ENCODE measurements around the gene COL19A1.
"Not testable (repeated sequence)": the region's sequence is repeated elsewhere in the genome, so short reads cannot be mapped to it uniquely, and the experiment has no call there.

The COL19A1 gene

GRCh38 chr6:69880601-69881000 is 14.2 kb downstream of the COL19A1 start:
- Histone ChIP-seq H4K20me1 (no peaks in the 10 kb centered on the region), H3K4me3 (no peak overlapping the region), H3K4me1 (peaks cover 6% of the 10 kb centered on the region; the same call in 1 of the 2 replicates), H3K27me3 (no peaks in the 10 kb centered on the region), H3K36me3 (no peaks in the 10 kb centered on the region), H3K4me2 (no peak overlapping the region), H3K9ac (no peak overlapping the region), H3K9me3 (no peaks in the 10 kb centered on the region), H3K27ac (no peak overlapping the region)
- TF ChIP-seq Cebpa-rat (IDR thresholded peaks at IDR 0.05): no peak

DNA sequence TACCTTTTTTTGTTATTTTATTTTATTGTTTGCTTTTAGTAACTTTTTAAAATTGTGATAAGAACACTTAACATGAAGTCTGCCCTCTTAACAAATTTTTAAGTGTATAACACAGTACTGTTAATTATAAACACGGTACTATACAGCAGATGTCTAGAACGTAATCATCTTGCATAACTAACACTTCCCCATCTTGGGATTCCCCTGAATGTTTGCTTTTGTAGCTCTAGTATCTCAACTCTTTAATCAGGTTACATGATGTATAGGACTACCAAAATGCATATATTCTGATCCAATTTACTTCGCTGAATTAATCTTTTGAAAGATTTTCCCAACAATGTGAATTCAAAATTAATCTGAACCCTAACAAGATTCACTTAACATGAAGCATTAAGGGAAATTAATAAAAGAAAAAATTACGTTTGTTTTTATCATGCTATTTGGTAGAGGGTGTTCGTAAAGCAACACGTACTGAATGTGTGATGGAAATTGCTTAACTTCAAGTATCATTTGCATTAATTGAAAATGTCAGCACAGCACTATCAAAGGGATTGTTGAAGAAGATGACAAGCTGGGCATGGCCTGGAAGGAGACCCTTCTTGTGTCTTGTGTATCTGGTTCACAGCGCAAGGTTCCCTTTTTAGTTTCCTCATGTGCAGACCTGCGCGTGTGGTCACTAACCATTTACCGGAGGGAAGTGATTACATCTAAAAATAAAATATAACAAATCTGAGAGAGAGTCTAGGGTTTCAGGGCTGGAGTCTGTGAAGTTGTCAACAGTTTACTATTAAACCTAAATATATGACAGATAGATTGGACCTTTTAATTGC is 15.2 kb downstream of the COL19A1 start:
- Histone ChIP-seq H3K4me1 (peaks cover 6% of the 10 kb centered on the region; the same call in 1 of the 2 replicates), H3K9me3 (no peaks in the 10 kb centered on the region), H4K20me1 (no peaks in the 10 kb centered on the region), H3K27ac (no peak overlapping the region), H3K9ac (no peak overlapping the region), H3K27me3 (no peaks in the 10 kb centered on the region), H3K4me3 (no peak overlapping the region), H3K4me2 (no peak overlapping the region; the same call in 1 of the 2 replicates), H3K36me3 (no peaks in the 10 kb centered on the region)
- no peak for TF ChIP-seq Cebpa-rat (IDR thresholded peaks at IDR 0.05)

DNA sequence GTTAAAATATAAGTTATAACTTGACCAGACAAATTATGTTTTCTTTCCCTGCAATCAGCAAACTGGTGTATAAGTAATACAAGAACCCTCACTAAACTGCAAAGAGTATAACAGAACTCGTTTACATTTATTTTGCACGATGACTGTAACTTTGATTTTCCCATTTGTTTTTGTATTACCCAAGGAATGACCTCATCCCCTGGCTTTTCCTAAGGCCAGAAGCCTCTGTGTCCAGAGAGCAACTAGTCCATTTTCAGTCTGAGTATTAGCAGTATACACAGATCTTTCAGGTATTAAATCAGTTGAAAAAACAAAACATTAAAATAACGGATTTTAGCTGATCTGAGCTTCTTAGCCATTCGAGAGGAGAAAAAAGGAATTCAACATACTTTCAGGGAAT is 17.2 kb downstream of the COL19A1 start:
- no peak overlapping the region for H3K4me3 ChIP-seq
- H3K9ac ChIP-seq: no peak overlapping the region

DNA sequence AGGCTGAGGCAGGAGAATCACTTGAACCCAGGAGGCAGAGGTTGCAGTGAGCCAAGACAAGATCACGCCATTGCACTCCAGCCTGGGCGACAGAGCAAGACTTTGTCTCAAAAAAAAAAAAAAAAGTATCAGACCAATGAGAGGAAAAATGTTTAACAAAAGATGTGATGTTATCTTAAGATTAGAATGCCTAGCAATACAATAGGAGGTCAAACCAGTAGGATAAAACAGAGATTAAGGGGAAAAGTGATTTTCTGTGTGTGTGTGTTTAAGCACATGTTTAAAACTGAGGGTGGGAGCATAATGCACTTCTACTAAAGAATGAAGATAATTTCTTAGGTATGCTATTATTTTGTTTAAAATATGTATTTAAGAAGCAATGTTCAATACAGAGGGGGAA is 17.9 kb downstream of the COL19A1 start:
- no peaks in the 10 kb centered on the region for H4K20me1 ChIP-seq
- no peak overlapping the region for H3K4me3 ChIP-seq
- no peak overlapping the region for H3K27ac ChIP-seq
- no peak overlapping the region for H3K9ac ChIP-seq
- no peaks in the 10 kb centered on the region for H3K27me3 ChIP-seq
- H3K4me2 ChIP-seq: no peak overlapping the region
- TF ChIP-seq Cebpa-rat (IDR thresholded peaks at IDR 0.05): no peak
- H3K4me1 ChIP-seq: peaks cover 6% of the 10 kb centered on the region; the same call in 1 of the 2 replicates
- H3K36me3 ChIP-seq: no peaks in the 10 kb centered on the region
- H3K9me3 ChIP-seq: no peaks in the 10 kb centered on the region

More for the DNA sequence above, 17.2 kb downstream of the COL19A1 start:
- Histone ChIP-seq H3K9me3 (no peaks in the 10 kb centered on the region), H3K4me2 (no peak overlapping the region), H3K4me1 (peaks cover 6% of the 10 kb centered on the region; the same call in 1 of the 2 replicates), H3K27ac (no peak overlapping the region), H3K36me3 (no peaks in the 10 kb centered on the region), H4K20me1 (no peaks in the 10 kb centered on the region), H3K27me3 (no peaks in the 10 kb centered on the region)
- no peak for TF ChIP-seq Cebpa-rat (IDR thresholded peaks at IDR 0.05)

DNA sequence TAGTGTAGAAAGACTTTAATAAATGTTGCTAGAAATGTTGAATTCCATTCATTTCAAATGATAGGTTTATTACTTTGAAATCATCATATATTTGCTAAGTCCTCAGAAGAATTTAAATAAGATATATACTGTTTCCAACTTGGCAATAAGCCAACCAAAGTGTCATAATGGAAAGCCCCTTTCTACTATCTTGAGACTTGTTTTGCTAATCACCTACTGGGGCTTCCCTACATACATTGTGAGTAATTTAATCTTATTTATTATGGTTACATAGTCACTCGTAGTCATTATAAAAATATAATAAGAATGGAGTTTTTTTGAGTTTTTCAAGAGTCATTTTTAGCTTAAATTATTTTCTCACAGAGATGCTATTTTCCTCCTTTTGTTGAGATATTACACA is 20.7 kb downstream of the COL19A1 start:
- Histone ChIP-seq H3K4me2 (no peak overlapping the region), H4K20me1 (no peaks in the 10 kb centered on the region), H3K36me3 (no peaks in the 10 kb centered on the region), H3K27ac (no peak overlapping the region), H3K4me3 (no peak overlapping the region), H3K9me3 (peaks cover 7% of the 10 kb centered on the region; the same call in 1 of the 2 replicates), H3K4me1 (0 out of 2 replicates have a peak, but pooled peaks cover under 1% of the 10 kb centered on the region), H3K27me3 (no peaks in the 10 kb centered on the region), H3K9ac (no peak overlapping the region)
- no peak for TF ChIP-seq Cebpa-rat (IDR thresholded peaks at IDR 0.05)

- Histone ChIP-seq H3K27me3 (no peaks in the 10 kb centered on the region), H3K4me2 (no peak overlapping the region), H3K9ac (no peak overlapping the region), H3K9me3 (peaks cover 7% of the 10 kb centered on the region; the same call in 1 of the 2 replicates), H3K36me3 (no peaks in the 10 kb centered on the region), H3K4me3 (no peak overlapping the region), H3K27ac (no peak overlapping the region), H3K4me1 (no peaks in the 10 kb centered on the region), H4K20me1 (no peaks in the 10 kb centered on the region)
- TF ChIP-seq Cebpa-rat (IDR thresholded peaks at IDR 0.05): no peak
Measured at GRCh38 chr6:69887714-69888345, 21.5 kb downstream of the COL19A1 start.

GRCh38 chr6:69888482-69889233 is 22.3 kb downstream of the COL19A1 start:
- Histone ChIP-seq H3K36me3 (no peaks in the 10 kb centered on the region), H3K4me3 (no peak overlapping the region), H3K27ac (no peak overlapping the region), H3K27me3 (no peaks in the 10 kb centered on the region), H3K9me3 (peaks cover 7% of the 10 kb centered on the region; the same call in 1 of the 2 replicates), H3K4me1 (no peaks in the 10 kb centered on the region), H3K9ac (no peak overlapping the region), H3K4me2 (no peak overlapping the region), H4K20me1 (no peaks in the 10 kb centered on the region)
- TF ChIP-seq Cebpa-rat (IDR thresholded peaks at IDR 0.05): no peak

DNA sequence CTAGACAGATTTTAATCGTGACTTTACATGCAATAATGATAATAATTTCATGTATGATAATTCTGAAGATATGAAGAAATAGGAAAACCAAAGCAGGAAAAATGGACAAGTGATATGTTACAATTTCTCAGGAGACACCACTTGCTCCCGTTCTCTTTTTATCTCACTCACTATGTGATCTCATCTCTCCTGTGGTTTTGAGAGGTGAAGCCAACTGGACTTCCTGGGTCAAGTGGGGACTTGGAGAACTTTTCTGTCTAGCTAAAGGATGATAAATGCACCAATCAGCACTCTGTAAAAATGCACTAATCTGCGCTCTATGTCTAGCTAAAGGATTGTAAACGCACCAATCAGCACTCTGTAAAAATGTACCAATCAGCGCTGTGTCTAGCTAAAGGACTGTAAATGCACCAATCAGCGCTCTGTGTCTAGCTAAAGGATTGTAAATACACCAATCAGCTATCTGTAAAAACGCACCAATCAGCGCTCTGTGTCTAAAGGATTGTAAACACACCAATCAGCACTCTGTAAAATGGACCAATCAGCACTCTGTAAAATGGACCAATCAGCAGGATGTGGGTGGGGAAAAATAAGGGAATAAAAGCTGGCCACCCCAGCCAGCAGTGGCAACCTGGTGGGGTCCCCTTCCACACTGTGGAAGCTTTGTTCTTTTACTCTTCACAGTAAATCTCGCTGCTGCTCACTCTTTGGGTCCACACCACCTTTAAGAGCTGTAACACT is 23.0 kb downstream of the COL19A1 start:
- H4K20me1 ChIP-seq, H3K9ac ChIP-seq, H3K4me3 ChIP-seq, H3K4me1 ChIP-seq, H3K9me3 ChIP-seq, H3K4me2 ChIP-seq, H3K36me3 ChIP-seq, H3K27ac ChIP-seq, H3K27me3 ChIP-seq: not testable (repeated sequence)

GRCh38 chr6:69892561-69892960 is 26.2 kb downstream of the COL19A1 start:
- H3K4me2 ChIP-seq, H3K27ac ChIP-seq, H3K36me3 ChIP-seq, H3K27me3 ChIP-seq, H3K4me3 ChIP-seq, H4K20me1 ChIP-seq, H3K4me1 ChIP-seq, H3K9ac ChIP-seq: not testable (repeated sequence)
- H3K9me3 ChIP-seq: peaks cover 13% of the 10 kb centered on the region; the same call in 1 of the 2 replicates

DNA sequence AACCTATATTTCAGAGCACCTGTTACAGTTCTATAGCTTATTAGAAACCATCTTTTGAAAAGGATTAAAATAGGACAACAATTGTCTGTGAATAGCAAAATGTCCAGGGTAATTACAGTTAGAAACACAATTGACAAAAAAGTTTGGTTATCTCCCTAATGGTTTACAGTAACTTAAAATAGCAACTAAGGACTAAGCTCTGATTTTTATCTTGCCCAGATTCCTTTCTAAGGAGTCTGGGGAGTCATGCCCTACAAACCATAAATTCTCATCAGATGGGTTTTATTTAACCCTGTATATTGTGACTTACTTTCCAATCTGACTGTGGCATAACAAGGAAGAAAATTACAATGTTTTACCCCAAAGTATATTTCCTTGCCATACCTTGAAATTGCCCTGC is 26.9 kb downstream of the COL19A1 start:
- not testable (repeated sequence) for H3K4me2 ChIP-seq, H3K36me3 ChIP-seq, H3K4me1 ChIP-seq, H3K4me3 ChIP-seq, H3K27ac ChIP-seq, H3K9ac ChIP-seq, H3K27me3 ChIP-seq, H4K20me1 ChIP-seq
- H3K9me3 ChIP-seq: peaks cover 13% of the 10 kb centered on the region; the same call in 1 of the 2 replicates

Measured in BLaER1 (cell line).